HG02943 (cell line): ENCODE results near the gene CEP85.

Experiments used
- ATAC-seq: cut with Tn5 transposase; IDR thresholded peaks from one replicate; pipeline ENCODE4 v1.9.1; 2021; ENCODE audit warnings: mild to moderate bottlenecking, low read depth, moderate library complexity; ENCODE audit not compliant: unreplicated experiment

The CEP85 gene, protein sequence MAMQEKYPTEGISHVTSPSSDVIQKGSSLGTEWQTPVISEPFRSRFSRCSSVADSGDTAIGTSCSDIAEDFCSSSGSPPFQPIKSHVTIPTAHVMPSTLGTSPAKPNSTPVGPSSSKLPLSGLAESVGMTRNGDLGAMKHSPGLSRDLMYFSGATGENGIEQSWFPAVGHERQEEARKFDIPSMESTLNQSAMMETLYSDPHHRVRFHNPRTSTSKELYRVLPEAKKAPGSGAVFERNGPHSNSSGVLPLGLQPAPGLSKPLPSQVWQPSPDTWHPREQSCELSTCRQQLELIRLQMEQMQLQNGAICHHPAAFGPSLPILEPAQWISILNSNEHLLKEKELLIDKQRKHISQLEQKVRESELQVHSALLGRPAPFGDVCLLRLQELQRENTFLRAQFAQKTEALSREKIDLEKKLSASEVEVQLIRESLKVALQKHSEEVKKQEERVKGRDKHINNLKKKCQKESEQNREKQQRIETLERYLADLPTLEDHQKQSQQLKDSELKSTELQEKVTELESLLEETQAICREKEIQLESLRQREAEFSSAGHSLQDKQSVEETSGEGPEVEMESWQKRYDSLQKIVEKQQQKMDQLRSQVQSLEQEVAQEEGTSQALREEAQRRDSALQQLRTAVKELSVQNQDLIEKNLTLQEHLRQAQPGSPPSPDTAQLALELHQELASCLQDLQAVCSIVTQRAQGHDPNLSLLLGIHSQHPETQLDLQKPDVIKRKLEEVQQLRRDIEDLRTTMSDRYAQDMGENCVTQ

DNA sequence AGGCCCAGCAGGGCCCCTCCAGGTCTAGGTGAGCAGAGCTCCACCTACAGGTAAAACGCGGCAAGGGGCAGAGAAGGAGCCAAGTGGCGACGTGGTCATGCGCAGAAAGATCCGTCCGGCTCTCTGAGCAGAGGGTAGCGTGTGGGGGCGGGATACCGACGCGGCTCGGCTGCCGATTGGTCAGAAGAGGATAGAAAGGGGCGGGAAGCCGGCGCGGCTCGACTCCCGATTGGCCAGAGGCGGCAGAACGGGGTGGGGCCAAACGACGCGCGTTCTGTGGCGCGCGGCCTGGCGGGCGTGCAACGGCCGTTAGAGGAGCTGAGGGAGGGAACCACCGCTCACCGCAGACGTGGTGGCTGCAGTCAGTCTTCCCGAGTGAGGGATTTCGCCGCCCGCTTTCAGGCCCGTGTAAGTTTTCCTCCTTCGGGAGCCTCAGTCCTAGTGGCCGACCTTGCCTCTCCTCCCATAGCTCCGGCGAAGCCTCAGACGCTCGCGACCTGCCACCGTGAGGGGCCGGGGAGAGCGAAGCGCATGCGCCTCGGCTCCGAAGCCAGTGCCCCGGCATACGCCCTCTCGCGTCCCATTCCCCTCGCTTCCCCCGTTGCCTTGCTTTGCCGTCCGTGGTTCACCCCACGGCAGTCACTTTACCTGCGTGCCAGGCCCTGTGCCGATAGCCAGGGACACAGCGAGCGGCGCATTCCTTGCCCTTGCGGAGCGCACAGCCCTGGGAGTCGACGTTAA, at the start of gene CEP85:
TSS of gene CEP85 (plus strand) at position 298 of the 741 bp plus-strand sequence. CDS start 5,584 bp downstream, outside the sequence.
- peak; percentile 87 for ATAC-seq

DNA sequence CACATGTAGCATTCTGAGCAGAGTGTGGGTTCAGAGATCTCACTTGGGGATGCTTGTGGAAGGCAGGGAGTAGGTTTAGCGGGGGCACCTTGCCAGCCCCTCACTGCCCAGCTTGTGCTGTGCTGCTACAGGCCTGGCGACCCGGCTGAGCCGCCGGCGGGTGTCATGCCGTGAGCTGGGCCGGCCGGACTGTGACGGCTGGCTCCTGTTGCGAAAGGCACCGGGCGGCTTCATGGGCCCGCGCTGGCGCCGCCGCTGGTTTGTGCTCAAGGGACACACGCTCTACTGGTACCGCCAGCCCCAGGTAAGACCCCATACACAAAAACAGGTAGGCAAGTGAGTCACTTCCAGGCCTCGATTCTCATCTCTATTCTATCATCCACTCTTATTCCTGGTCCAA, 49.1 kb upstream of the CEP85 start:
- ATAC-seq = no peak

DNA sequence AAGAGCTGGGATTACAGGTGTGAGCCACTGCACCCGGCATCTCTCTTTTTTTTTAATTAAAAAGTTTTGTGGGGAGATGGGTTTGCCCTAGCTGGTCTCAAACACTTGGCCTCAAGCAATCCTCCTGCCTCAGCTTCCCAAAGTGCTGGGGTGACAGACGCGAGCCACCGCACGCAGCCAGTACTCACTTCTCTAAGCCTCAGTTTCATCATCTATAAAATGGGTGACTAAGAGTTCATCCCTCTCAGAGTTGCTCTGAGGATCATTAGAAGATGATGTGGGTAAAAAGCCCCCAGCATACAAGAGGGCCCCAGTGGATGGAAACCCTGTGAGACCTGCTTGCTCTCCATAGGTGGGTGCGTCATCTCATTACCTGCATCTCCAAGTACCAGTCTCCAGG, 46.1 kb upstream of the CEP85 start:
- ATAC-seq = no peak

DNA sequence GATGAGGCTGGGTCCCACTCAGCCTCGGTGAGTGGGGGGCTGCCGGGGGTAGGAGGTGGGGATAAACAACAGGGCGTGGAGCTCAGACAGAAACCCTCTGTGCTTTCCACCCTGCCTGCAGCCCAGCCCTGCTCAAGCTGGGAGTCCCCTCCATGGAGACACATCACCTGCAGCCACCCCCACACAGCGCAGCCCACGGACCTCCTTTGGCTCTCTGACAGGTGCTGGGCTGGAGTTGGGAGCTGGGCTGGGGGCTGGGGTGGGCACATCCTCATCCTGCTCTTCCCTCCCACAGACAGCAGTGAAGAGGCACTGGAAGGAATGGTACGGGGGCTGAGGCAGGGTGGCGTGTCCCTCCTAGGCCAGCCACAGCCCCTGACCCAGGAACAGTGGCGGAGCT, 45.5 kb upstream of the CEP85 start:
- no peak for ATAC-seq

DNA sequence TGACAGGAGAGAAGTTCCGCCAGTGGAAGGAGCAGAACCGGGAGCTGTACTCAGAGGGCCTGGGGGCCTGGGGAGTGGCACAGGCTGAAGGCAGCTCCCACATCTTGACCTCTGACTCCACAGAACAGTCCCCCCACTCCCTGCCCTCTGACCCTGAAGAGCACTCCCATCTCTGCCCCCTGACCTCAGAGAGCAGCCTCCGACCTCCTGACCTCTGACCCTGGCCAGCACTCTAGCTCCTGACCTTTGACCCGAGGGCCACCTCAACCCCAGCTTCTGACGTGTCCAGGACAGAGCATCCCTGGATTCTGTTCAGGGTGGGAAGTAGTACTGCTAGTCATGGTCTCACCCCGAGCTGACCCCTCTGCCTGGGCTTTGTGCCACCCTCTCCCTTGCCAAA, 44.7 kb upstream of the CEP85 start:
- no peak for ATAC-seq

DNA sequence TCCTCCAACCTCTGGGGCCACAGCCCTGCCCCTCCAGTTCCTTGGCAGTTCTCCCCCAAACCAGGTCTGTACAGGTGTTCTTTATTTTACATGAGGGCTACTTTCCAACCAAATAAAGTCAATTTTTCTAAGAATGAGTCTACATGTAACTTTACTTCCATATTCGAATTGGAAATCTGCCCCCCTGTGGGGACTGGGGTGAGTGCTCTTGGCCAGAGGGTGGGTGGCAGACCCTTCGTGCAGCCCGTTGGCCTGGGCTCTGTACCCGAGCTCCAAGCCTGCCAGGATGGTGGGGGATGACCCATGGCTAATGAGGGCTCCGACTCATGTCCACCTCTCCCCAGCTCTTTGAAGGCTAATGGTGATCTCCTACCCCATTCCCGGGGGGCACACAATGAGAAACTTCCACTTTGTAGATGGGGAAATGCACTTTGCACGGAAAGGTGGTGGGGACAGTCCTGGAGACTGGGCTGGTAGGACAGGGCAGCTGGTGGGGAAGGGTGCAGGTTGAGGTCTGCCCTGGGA, 44.2 kb upstream of the CEP85 start:
- ATAC-seq = no peak

DNA sequence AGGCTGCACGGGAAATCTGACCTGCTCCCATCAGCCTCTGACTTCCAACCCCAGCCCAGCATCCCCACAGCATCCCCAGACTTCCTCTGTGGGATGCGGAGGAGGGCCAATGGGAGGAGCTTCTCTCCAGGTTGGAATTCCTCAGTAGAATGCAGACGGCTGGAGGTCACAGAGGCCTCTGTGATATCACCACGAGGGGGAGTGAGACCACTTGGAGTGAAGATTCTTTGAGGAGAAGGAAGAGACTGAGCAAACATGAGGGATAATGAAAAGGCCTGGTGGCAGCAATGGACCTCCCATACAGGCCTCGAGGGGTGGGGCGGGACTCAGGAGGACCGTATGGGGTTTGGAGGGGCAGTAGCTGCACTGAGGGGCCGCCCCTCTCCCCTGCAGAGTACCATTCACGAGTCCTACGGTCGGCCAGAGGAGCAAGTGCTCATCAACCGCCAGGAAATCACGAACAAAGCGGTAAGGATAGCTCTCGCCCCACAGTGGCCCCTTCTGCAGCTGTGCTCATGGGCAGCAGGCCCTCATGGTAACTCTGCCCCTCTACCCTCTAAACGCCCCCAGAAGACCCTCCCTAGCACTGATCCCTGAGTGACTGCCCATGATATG, 43.5 kb upstream of the CEP85 start, which contains the start of gene CATSPER4:
TSS of gene CATSPER4 (plus strand) at position 230 of the 615 bp plus-strand sequence. CDS start at position 256, 26 bp downstream.
- ATAC-seq = no peak

DNA sequence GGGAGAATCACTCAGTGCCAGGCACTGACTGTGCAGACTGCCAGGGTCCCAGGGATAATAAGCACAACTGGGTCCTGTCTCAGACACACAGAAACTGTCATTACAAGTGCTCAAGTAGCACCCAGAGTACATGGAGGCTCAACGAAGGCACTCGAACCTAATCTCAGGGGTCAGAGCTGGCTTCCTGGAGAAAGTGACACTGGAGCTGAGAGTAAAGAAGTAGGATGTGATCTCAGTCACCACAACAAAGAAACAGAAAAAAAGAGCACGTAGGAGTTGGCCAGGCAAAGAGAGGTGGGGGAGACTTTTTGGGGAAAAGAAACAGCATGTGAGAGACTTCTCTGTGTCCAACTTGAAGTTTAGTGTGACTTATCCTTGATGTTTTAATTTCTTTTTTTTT, 42.3 kb upstream of the CEP85 start:
- ATAC-seq = no peak

DNA sequence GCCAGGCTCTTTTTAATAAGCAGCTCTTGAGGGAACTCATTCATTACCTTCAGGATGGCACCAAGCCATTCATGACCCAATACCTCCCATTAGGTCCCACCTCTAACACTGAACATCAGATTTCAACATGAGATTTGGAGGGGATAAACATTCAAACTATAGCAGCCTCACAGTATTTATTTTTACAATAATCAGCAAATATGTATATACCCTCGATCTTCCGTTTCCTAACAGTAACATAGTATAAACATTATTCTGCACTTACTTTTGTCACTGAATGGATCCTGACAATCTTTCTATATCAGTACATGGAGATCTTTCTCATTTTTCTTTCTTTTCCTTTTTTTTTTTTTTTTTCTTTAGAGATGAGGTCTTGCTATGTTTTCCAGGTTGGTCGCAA, 38.2 kb upstream of the CEP85 start:
- no peak for ATAC-seq

DNA sequence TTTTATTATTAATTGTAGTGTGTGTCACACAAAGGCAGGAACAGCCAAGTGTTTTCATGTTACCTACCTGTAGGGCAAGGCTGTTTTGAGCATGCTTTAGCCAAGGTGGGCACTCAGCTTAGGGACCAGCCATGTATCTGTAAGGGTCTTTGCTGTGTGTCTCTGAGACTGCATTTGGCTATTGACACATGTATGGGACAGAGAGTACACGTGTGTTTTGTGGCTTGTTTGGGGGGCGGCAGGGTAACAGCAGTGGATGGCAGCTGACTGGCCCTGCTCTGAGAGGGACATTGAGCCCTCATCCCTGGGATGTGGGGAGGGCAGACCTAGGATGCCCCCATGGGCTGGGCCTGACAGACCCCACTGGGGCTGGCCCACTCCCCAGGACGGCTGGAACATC, 36.7 kb upstream of the CEP85 start:
- no peak for ATAC-seq

DNA sequence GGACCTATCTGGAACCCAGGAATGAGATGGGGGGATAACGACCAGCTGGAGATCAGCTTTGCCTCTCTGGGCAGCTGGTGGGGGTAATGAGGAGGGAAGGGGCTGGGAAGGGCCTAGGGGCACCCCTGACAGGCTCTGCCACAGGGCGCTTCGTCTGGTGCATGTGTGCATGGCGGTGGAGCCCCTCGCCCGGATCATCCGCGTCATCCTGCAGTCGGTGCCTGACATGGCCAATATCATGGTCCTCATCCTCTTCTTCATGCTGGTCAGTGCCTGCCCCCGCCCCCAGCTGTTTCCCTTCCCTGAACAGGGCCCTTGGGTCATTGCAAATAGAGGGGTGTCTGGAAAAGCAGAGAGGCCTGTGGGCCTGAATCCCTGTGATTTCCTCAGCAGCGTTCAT, 36.2 kb upstream of the CEP85 start:
- no peak for ATAC-seq

DNA sequence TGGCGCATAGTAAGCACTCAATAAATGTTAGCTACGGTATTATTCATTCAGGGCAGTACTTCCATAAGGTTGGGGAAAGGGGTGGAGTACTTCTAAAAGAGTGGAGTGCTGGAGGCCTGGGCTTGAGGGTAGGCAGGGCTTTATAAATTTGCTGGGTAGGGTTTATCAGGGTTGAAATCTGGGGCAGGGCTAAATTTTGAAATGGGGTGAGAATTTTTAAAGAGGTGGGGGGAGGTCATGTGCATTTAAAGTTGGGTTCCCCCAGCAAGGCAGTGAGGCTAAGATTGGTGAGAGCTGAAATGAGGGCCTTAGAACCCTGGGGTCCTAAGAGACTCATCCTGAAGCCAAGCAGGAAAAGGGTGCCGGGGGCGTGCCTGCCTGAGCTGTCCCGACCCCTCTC, 33.6 kb upstream of the CEP85 start:
- no peak for ATAC-seq

DNA sequence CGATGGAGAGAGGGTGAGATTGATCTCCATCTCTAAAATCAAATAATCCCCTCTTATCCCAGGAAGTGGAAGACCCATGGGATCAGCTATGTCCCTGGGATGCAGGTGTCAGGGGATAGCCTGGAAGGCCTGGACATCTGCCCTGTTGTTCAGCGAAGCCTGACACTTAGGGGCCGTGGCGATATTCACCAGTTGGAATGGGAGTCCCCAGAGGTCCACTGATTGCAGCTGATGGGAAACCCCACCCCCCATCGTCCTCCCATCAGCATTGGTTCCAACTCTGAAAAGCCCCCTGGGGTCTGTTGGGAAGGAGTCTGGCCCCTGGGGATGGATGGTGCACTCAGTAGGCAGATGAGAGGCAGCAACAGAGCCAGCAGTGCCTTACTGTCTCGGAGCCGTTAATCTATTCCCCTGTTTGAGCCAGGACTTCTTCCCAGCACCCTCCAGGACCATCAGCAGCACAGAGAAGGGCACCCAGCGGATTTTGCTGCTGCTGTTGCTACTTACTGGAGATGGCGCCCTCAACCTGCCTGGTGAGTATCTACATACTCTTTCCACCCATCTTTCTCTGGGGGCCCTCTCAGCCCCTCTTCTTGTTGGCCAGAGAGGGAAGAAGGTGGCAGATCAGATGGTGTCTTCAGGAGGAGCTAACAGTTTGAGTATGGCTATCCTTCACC, 30.2 kb upstream of the CEP85 start:
- ATAC-seq = no peak

DNA sequence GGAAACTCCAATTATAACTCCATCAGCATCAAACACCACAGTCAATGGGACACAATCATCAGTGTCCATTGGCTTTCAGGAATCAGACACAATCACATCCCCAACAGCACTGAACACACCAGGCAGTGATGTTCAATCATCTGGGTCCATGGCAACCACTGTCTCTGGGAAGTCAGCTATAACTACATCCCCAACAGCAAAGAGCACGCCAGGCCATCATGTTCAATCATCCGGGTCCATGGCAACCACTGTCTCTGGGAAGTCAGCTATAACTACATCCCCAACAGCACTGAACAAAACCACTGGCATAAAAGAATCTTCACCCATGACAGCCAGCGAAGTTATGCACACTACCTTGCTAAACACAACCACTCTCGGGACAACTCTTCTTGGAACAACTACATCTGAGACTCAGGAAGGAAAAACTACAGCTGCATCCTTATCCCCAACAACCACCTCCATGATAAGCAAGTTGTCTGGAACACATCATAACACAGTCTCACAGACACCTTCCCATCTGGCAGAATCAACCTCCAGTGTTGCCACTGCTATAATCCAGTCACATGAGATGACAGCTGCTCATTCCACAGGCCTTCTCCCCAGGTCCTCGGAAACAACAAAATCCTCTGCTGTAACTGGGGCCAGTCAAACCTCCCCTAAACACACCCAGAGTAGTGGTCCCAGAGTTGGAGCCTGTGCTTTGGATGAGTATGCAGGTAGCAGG, 23.7 kb upstream of the CEP85 start:
- ATAC-seq = no peak

DNA sequence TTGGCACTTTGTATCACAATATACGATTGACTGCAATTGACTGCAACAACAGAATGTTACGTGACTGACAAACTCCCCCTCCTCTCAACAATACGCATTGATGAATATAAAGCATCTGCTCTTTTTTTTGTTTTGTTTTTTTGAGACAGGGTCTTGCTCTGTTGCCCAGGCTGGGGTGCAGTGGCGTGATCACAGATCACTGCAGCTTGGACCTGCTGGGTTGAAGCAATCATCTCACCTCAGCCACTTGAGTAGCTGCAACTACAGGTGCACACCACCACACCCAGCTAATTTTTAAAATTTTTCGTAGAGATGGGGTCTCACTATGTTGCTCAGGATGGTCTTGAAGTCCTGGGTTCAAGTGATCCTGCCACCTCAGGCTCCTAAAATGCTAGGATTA, 21.3 kb upstream of the CEP85 start:
- no peak for ATAC-seq

DNA sequence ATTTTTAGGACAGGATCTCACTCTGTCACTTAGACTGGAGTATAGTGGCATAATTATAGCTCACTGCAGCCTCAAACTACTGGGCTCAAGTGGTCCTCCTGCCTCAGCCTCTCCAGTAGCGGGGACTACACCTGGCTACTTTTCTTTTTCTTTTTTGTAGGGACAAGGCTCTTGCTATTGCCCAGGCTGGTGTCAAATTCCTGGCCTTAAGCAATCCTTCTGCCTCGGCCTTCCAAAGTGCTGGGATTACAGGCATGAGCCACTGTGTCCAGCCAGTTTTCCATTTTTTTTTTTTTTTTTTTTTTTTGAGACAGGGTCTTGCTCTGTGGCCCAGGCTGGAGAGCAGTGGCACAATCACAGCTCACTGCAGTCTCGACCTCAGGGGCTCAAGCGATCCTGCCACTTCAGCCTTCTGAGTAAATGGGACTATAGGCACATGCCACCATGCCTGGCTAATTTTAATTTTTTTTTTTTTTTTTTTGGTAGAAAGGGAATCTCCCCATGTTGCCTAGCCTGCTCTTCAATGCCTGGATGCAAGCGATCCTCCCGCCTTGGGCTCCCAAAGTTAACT, 20.6 kb upstream of the CEP85 start:
- ATAC-seq = no peak

DNA sequence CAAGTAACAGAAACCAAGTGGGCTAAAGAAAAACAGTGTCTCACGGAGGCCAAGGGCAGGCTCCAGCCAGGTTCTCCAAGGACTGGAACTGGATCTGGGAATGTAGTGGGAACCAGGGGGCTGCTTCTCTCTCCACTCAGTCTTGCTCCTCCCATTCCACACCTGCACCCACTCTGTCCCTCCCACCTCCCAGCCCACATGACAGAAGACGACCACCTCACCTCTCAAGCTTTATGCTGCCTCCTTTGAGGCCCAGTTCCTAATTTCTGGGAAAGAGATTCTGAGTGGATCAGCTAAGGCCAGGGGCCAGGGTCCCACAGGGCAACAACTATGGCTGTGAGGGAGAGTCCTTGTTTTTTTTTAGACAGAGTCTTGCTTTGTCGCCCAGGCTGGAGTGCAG, 18.8 kb upstream of the CEP85 start:
- ATAC-seq = no peak

DNA sequence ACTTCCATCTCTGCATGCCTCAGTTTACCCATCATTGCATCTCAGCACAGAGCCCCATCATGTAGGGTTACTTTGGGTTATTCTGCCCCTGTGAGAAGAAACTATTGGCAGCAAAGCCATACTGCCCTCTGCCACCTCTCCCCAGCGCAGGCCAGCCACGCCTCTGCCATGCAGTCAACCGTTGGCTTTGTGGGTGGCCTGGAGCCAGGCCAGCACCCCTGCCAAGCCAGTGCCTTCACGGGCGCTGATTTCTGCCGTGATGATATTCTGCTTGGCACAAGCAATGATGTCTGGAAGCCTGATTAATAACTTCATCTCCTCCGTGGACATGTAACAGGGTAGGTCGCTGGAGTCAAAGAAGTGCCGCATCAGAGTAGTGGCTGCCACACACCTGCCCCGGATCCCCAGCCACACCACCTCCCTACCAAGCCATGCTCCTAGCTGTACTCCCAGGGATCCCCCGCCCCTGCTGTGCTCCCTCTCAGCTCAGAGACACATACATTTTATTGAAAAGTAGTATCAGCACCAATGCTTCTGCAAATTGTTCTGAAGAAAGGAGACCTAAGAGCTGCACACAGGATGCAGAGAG, 15.0 kb upstream of the CEP85 start:
- no peak for ATAC-seq
